ENCODE measurements around the gene COLEC11. TPM values are rescaled to one million over a fixed set of nuclear protein-coding genes. Genes with fewer than 3 reads are reported as not detected.
A peak's percentile ranks its signal among the peaks of the same experiment; 100 is the strongest.
"Not testable (repeated sequence)": the region's sequence is repeated elsewhere in the genome, so short reads cannot be mapped to it uniquely, and the experiment has no call there.

The COLEC11 gene
- total and polyA plus RNA-seq, 2 experiments from 2014 or later = 4.7 to 5.1 TPM

GRCh38 chr2:3656762-3657721 lies 62.1 kb downstream of the COLEC11 start:
- no peak overlapping the region for H3K27ac ChIP-seq
- TF ChIP-seq CTCF (IDR thresholded peaks at IDR 0.05; ENCODE audit: low read depth, low read length) = peak; percentile 25

GRCh38 chr2:3657881-3658280 lies 63.0 kb downstream of the COLEC11 start, which contains the start of gene ALLC:
Gene ALLC (plus strand): TSS chr2:3658200. CDS start chr2:3671158, 12,958 bp downstream.
- no peaks in the 10 kb centered on the region for H3K9me3 ChIP-seq (ENCODE audit: low read depth)
- peak within 1 kb of the TSS; percentile 65 for H3K27ac ChIP-seq
- DNase-seq (ENCODE audit: low read depth in 1 of 2, low spot score in 1 of 2) = no peak
- H3K4me3 ChIP-seq = no peak within 1 kb of the TSS
- H3K4me1 ChIP-seq (ENCODE audit: low read depth) = peaks cover 21% of the 10 kb centered on the region
- H3K36me3 ChIP-seq = no peaks in the 10 kb centered on the region
- TF ChIP-seq CTCF (IDR thresholded peaks at IDR 0.05; ENCODE audit: low read depth, low read length) = no peak
- H3K27me3 ChIP-seq = no peaks in the 10 kb centered on the region

More at GRCh38 chr2:3656762-3657721, 62.1 kb downstream of the COLEC11 start:
- no peaks in the 10 kb centered on the region for H3K36me3 ChIP-seq
- H3K27me3 ChIP-seq = no peaks in the 10 kb centered on the region
- no peak overlapping the region for H3K4me3 ChIP-seq
- DNase-seq (ENCODE audit: low read depth in 1 of 2, low spot score in 1 of 2) = peak in 1 of 2 donors; percentile 29
- H3K9me3 ChIP-seq (ENCODE audit: low read depth) = no peaks in the 10 kb centered on the region
- H3K4me1 ChIP-seq (ENCODE audit: low read depth) = peaks cover 23% of the 10 kb centered on the region

- no peak for TF ChIP-seq CTCF (IDR thresholded peaks at IDR 0.05; ENCODE audit: low read depth, low read length)
- H3K9me3 ChIP-seq (ENCODE audit: low read depth) = no peaks in the 10 kb centered on the region
- peak overlapping the region; percentile 65 for H3K27ac ChIP-seq
- DNase-seq (ENCODE audit: low read depth in 1 of 2, low spot score in 1 of 2) = peak; percentile 9 to 46
- no peaks in the 10 kb centered on the region for H3K36me3 ChIP-seq
- peaks cover 21% of the 10 kb centered on the region for H3K4me1 ChIP-seq (ENCODE audit: low read depth)
- no peak overlapping the region for H3K4me3 ChIP-seq
- no peaks in the 10 kb centered on the region for H3K27me3 ChIP-seq
Measured at GRCh38 chr2:3659447-3660432, 64.8 kb downstream of the COLEC11 start.

GRCh38 chr2:3660640-3661039 lies 65.7 kb downstream of the COLEC11 start:
- not testable (repeated sequence) for DNase-seq (ENCODE audit: low read depth in 1 of 2, low spot score in 1 of 2); H3K9me3 ChIP-seq (ENCODE audit: low read depth)

GRCh38 chr2:3661149-3661660 lies 66.3 kb downstream of the COLEC11 start:
- H3K9me3 ChIP-seq (ENCODE audit: low read depth) = no peaks in the 10 kb centered on the region
- no peaks in the 10 kb centered on the region for H3K27me3 ChIP-seq
- TF ChIP-seq CTCF (IDR thresholded peaks at IDR 0.05; ENCODE audit: low read depth, low read length) = no peak
- H3K36me3 ChIP-seq = no peaks in the 10 kb centered on the region
- H3K4me1 ChIP-seq (ENCODE audit: low read depth) = peaks cover 21% of the 10 kb centered on the region
- H3K27ac ChIP-seq = no peak overlapping the region
- H3K4me3 ChIP-seq = no peak overlapping the region
- DNase-seq (ENCODE audit: low read depth in 1 of 2, low spot score in 1 of 2) = no peak

More at GRCh38 chr2:3660640-3661039, 65.7 kb downstream of the COLEC11 start:
- H3K27ac ChIP-seq, H3K4me3 ChIP-seq, H3K36me3 ChIP-seq, H3K27me3 ChIP-seq: not testable (repeated sequence)
- peaks cover 21% of the 10 kb centered on the region for H3K4me1 ChIP-seq (ENCODE audit: low read depth)

Measured in cardiac muscle cell (in vitro differentiated cells and primary cell).